ENCODE data around the gene PRPH. TPM values are rescaled to one million over a fixed set of nuclear protein-coding genes. Genes with fewer than 3 reads are reported as not detected.
A peak's percentile ranks its signal among the peaks of the same experiment; 100 is the strongest.

Gene PRPH
- total RNA-seq, 6 experiments from 2014 or later, result not detected

DNA sequence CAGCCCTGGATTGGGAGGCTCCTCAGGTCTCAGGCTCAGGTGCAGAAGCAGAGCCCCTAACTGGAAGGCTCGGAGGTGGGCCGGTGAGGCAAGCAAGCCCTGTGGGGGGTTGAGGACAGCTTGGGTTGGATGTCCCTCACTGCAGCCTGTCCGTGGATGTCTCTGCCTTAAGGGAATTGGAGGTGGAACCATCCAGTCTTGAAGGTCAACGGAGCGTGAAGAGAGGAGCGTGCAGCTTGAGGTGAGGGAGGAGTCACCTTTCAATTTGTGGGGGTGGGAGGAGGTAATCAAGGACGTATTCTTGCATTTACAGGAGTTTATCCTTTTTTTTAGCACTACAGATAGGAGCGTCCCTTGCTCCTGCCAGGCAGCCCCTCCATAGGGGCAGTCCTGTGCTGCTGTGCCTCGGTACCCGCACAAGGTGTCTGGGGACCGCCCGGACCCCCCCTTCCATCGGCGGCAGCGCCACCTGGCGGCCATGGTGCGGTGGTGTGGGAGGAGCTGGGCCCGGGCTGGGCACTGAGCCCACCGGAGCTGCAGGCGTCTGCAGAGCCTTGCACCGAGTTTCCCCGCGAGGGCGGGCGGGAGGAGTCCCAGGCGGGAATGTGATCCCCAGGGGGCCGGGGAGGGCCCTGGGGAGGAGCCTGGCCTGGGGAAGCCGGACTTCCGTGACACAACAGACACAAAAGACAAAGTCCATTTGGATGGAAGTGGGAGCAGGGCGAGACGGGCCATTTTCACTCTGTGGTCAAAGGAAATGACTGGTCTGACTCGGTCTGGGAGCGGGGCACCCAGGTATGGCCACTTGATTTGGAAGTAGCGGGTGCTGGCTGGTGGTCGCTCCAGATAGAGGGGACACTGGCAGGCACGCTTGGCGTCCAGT is 52.6 kb downstream of the PRPH start:
- WGBS (ENCODE audit: insufficient coverage, low coverage, low lambda C conversion rate, missing lambda C conversion rate), result 4% methylated on average over 14 of the region's 37 CpGs
- DNase-seq (peak; percentile 97 to 99 (median 98)), ATAC-seq (peak; percentile 89 to 96 (median 94))
- peak; percentile 83 for TF ChIP-seq POLR2A (IDR thresholded peaks at IDR 0.05)
- TF ChIP-seq, protein P1, sequence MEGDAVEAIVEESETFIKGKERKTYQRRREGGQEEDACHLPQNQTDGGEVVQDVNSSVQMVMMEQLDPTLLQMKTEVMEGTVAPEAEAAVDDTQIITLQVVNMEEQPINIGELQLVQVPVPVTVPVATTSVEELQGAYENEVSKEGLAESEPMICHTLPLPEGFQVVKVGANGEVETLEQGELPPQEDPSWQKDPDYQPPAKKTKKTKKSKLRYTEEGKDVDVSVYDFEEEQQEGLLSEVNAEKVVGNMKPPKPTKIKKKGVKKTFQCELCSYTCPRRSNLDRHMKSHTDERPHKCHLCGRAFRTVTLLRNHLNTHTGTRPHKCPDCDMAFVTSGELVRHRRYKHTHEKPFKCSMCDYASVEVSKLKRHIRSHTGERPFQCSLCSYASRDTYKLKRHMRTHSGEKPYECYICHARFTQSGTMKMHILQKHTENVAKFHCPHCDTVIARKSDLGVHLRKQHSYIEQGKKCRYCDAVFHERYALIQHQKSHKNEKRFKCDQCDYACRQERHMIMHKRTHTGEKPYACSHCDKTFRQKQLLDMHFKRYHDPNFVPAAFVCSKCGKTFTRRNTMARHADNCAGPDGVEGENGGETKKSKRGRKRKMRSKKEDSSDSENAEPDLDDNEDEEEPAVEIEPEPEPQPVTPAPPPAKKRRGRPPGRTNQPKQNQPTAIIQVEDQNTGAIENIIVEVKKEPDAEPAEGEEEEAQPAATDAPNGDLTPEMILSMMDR (IDR thresholded peaks at IDR 0.05), result peak; percentile 97 to 99 (median 99)
- H3K4me3 ChIP-seq, result peak overlapping the region; percentile 41 to 74 (median 66)
- H3K27me3 ChIP-seq, result no peaks in the 10 kb centered on the region
- H3K9me3 ChIP-seq, result no peaks in the 10 kb centered on the region
- H3K36me3 ChIP-seq, result peaks cover 0 to 16% (median 4%) of the 10 kb centered on the region in 4 donors
- intact Hi-C loops (cut with DNase I), result no loop called here
- peaks cover 0 to 54% (median 17%) of the 10 kb centered on the region in 4 donors for H3K4me1 ChIP-seq
- peak overlapping the region; percentile 37 to 74 (median 54) for H3K27ac ChIP-seq

Other genes with a start within 250 kb of the PRPH start
- 10 to 100 TPM; 28.6 to 35.4 (median 33.3) TPM for gene KMT2D, start 234.4 kb upstream of the PRPH start, total RNA-seq
- under 1 TPM in 5 of 6 experiments, not detected in 1; 0.17 to 0.60 (median 0.43) TPM for gene RHEBL1, start 225.2 kb upstream of the PRPH start, total RNA-seq
- under 1 TPM in 3 of 6 experiments, not detected in 3; 0.04 to 0.13 (median 0.07) TPM for gene DHH, start 200.3 kb upstream of the PRPH start, total RNA-seq
- gene LMBR1L, start 184.3 kb upstream of the PRPH start, total RNA-seq, result 10 to 100 TPM; 12.2 to 34.5 (median 16.3) TPM
- gene TUBA1B, start 163.8 kb upstream of the PRPH start, total RNA-seq, result 100 to 1,000 TPM in 5 of 6 experiments, 10 to 100 TPM in 1; 90.3 to 370 (median 174) TPM
- 10 to 100 TPM in 2 of 6 experiments, 1 to 10 TPM in 4; 3.8 to 18.9 (median 5.8) TPM for gene TUBA1A, start 106.1 kb upstream of the PRPH start, total RNA-seq
- gene TUBA1C, start 30.1 kb upstream of the PRPH start, total RNA-seq, result 100 to 1,000 TPM in 2 of 6 experiments, 10 to 100 TPM in 4; 40.6 to 224 (median 68.7) TPM
- gene TROAP, start 28.1 kb downstream of the PRPH start, total RNA-seq, result 1 to 10 TPM in 2 of 6 experiments, under 1 TPM in 4; 0.24 to 2.6 (median 0.93) TPM
- gene C1QL4, start 42.0 kb downstream of the PRPH start, total RNA-seq, result not detected
- 10 to 100 TPM; 36.5 to 49.1 (median 43.7) TPM for gene DNAJC22, start 51.7 kb downstream of the PRPH start, total RNA-seq
- gene SPATS2, start 72.3 kb downstream of the PRPH start, total RNA-seq, result 1 to 10 TPM; 3.2 to 6.1 (median 4.4) TPM
- under 1 TPM in 3 of 6 experiments, not detected in 3; 0.09 to 0.25 (median 0.16) TPM for gene KCNH3, start 243.9 kb downstream of the PRPH start, total RNA-seq